Right lobe of liver (tissue), 4 donors: Measurements from ENCODE around the gene RPTOR.

Experiments used
- CTCF ChIP-seq, 4 donors: fragments of 200-600 bp in 3 of 4; fragments of 450-650 bp in 1 of 4; IDR thresholded peaks; one replicate each; pipeline versions ENCODE4 v1.5.1 to v1.8.0; 2016 to 2022; ENCODE audit warnings: antibody characterized with exemption in 4 of 4, mild to moderate bottlenecking in 2 of 4
- POLR2A ChIP-seq: fragments of 450-650 bp; IDR thresholded peaks from one replicate; pipeline ENCODE4 v1.6.1; 2017; ENCODE audit warnings: antibody characterized with exemption, mild to moderate bottlenecking
- donor health status: DM: no; HTN: no; CAD: no.
- donor health status: DM: no; HTN: no; CAD: no.
- donor health status: DM: no; HTN: yes; CAD: no.

GRCh38 chr17:80503921-80504320 lies 40.7 kb upstream of the RPTOR start:
- no peak for TF ChIP-seq CTCF (IDR thresholded peaks at IDR 0.05)
- TF ChIP-seq POLR2A, result no peak
